CD4-positive, alpha-beta memory T cell (primary cell): ENCODE data around the gene ETHE1. TPM values are rescaled to one million over a fixed set of nuclear protein-coding genes. Genes with fewer than 3 reads are reported as not detected.

Experiments used
- CTCF ChIA-PET: fragments of 350-600 bp; sonication (Branson Sonifier 250); formaldehyde crosslinking; loops from one replicate; lab custom pipeline; 2021; ENCODE audit warnings: inconsistent platforms; ENCODE audit not compliant: partially characterized antibody; lab: Charles Lee
- POLR2A ChIA-PET: fragments of 350-600 bp; sonication (Branson Sonifier 250); formaldehyde crosslinking; loops from one replicate; lab custom pipeline; 2021; ENCODE audit not compliant: partially characterized antibody; lab: Charles Lee
- DNase-seq, 5 donors: peaks; one replicate each; pipeline versions ENCODE4 v3.0.0 to v3.0.0-alpha.2; 2020 to 2022; ENCODE audit warnings: mixed read lengths in 1 of 5
- H3K27ac ChIP-seq: one replicate; pipeline ENCODE4 v1.7.0; 2013; ENCODE audit warnings: low read depth, low read length
- H3K27me3 ChIP-seq: 2 replicates; pipeline ENCODE4 v1.7.0; 2013; ENCODE audit warnings: mild to moderate bottlenecking, low read length, moderate library complexity; ENCODE audit not compliant: insufficient read depth
- H3K36me3 ChIP-seq: 2 replicates; pipeline ENCODE4 v1.7.0; 2013; ENCODE audit warnings: mild to moderate bottlenecking, low read length, moderate library complexity; ENCODE audit not compliant: insufficient read depth
- H3K4me1 ChIP-seq: 2 replicates; pipeline ENCODE4 v1.7.0; 2013; ENCODE audit warnings: mild to moderate bottlenecking, low read length, moderate library complexity; ENCODE audit not compliant: insufficient read depth
- H3K4me3 ChIP-seq, 2 donors: one replicate each; pipeline ENCODE4 v1.7.0; 2013; ENCODE audit warnings: low read length in 2 of 2, mild to moderate bottlenecking in 1 of 2
- H3K9me3 ChIP-seq, 2 donors: one replicate each; pipeline ENCODE4 v1.7.0; 2013; ENCODE audit warnings: low read length in 2 of 2, control low read depth in 1 of 2; ENCODE audit not compliant: control insufficient read depth in 1 of 2
- H3K27ac Mint-ChIP-seq, 7 donors: one replicate each; pipeline ENCODE4 v1.8.0; 2020 to 2021; ENCODE audit warnings: mixed read lengths in 7 of 7, mild to moderate bottlenecking in 6 of 7, inconsistent platforms in 3 of 7, moderate library complexity in 3 of 7
- H3K27me3 Mint-ChIP-seq, 2 donors: one replicate each; pipeline ENCODE4 v1.8.0; 2020 to 2021; ENCODE audit warnings: mixed read lengths in 2 of 2
- H3K36me3 Mint-ChIP-seq, 2 donors: one replicate each; pipeline ENCODE4 v1.8.0; 2020 to 2021; ENCODE audit warnings: mixed read lengths in 2 of 2, inconsistent platforms in 1 of 2, mild to moderate bottlenecking in 1 of 2
- H3K4me1 Mint-ChIP-seq, 4 donors: one replicate each; pipeline ENCODE4 v1.8.0; 2020 to 2021; ENCODE audit warnings: mixed read lengths in 4 of 4, mild to moderate bottlenecking in 1 of 4
- H3K4me3 Mint-ChIP-seq, 8 donors: one replicate each; pipeline ENCODE4 v1.8.0; 2020 to 2021; ENCODE audit warnings: mixed read lengths in 8 of 8, mild to moderate bottlenecking in 7 of 8, moderate library complexity in 6 of 8, inconsistent platforms in 3 of 8
- H3K9me3 Mint-ChIP-seq, 8 donors: one replicate each; pipeline ENCODE4 v1.8.0; 2020 to 2021; ENCODE audit warnings: mixed read lengths in 8 of 8, mild to moderate bottlenecking in 5 of 8, inconsistent platforms in 3 of 8, moderate library complexity in 1 of 8
- intact Hi-C: fragments of 100-400 bp; cut with micrococcal nuclease; formaldehyde crosslinking; loops from one replicate; pipeline ENCODE4 v1.15.1; 2023
- polyA plus RNA-seq, 2 donors: library from polyadenylated mRNA; unstranded; fragments of 300-500 nt; fragmentation: Illumina TruSeq; gene quantifications; one replicate each; pipeline ENCODE4 v1.2.3, GENCODE V29; 2021
- total RNA-seq, 2 experiments: library from RNA; stranded (reverse); gene quantifications; one replicate each; pipeline ENCODE4 v1.2.3, GENCODE V29; 2021

The ETHE1 gene
- total and polyA plus RNA-seq, 4 experiments from 2014 or later, result 23.9 to 80.7 (median 54.1) TPM

- H3K4me3 Mint-ChIP-seq, result no peak overlapping the region
These were observed 47.8 kb downstream of the ETHE1 start for GRCh38 chr19:43479226-43479625.

GRCh38 chr19:43478323-43478722 lies 48.7 kb downstream of the ETHE1 start:
- ChIA-PET CTCF (interaction anchor here (1.0 kb wide), 1 partner anchor 46 kb away, joined by 3 read pairs; no protein-coding TSS in a partner anchor), POLR2A (interaction anchor here (0.6 to 2.2 kb wide), 3 partner anchors 15 to 101 kb away, joined by 3 to 8 read pairs (median 7); partner anchors contain the start of gene PHLDB3)
- intact Hi-C loops, result loop anchor here (5.0 kb wide), 1 partner anchor 41 kb away; no protein-coding TSS in a partner anchor
- H3K9me3 ChIP-seq, result no peaks in the 10 kb centered on the region
- H3K4me1 Mint-ChIP-seq, result peaks cover 10 to 23% (median 12%) of the 10 kb centered on the region in 4 donors
- H3K9me3 Mint-ChIP-seq, result peaks cover 0 to 2% (median 0%) of the 10 kb centered on the region in 8 donors
- peaks cover 12 to 15% of the 10 kb centered on the region in 2 donors for H3K36me3 Mint-ChIP-seq
- H3K27me3 Mint-ChIP-seq, result no peaks in the 10 kb centered on the region
- no peak for DNase-seq
- no peak overlapping the region for H3K4me3 Mint-ChIP-seq
- no peak overlapping the region for H3K4me3 ChIP-seq
- no peak overlapping the region for H3K27ac ChIP-seq
- H3K4me1 ChIP-seq, result peaks cover 9% of the 10 kb centered on the region
- H3K27ac Mint-ChIP-seq, result peak overlapping the region in 5 of 7 donors; percentile 37 to 92 (median 70)
- no peaks in the 10 kb centered on the region for H3K27me3 ChIP-seq
- H3K36me3 ChIP-seq, result no peaks in the 10 kb centered on the region

More at GRCh38 chr19:43479226-43479625, 47.8 kb downstream of the ETHE1 start:
- no peaks in the 10 kb centered on the region for H3K9me3 ChIP-seq
- Mint-ChIP-seq H3K36me3 (peaks cover 12 to 15% of the 10 kb centered on the region in 2 donors), H3K27me3 (no peaks in the 10 kb centered on the region), H3K4me1 (peaks cover 6 to 17% (median 11%) of the 10 kb centered on the region in 4 donors), H3K27ac (peak overlapping the region in 2 of 7 donors; percentile 57 to 85), H3K9me3 (peaks cover 0 to 2% (median 0%) of the 10 kb centered on the region in 8 donors)
- peaks cover 9% of the 10 kb centered on the region for H3K4me1 ChIP-seq
- no peak overlapping the region for H3K27ac ChIP-seq
- H3K4me3 ChIP-seq, result no peak overlapping the region
- H3K27me3 ChIP-seq, result no peaks in the 10 kb centered on the region
- no peaks in the 10 kb centered on the region for H3K36me3 ChIP-seq
- DNase-seq, result no peak
- POLR2A ChIA-PET, result interaction anchor here (0.7 to 2.2 kb wide), 4 partner anchors 10 to 40 kb away, joined by 3 to 8 read pairs (median 4); partner anchors contain the start of gene PHLDB3
- intact Hi-C loops, result loop anchor here (5.0 kb wide), 1 partner anchor 42 kb away; no protein-coding TSS in a partner anchor
- CTCF ChIA-PET, result interaction anchor here (1.5 kb wide), 1 partner anchor 47 kb away, joined by 6 read pairs; no protein-coding TSS in a partner anchor

- DNase-seq, result no peak
- POLR2A ChIA-PET, result interaction anchor here (0.6 to 4.9 kb wide), 4 partner anchors 13 to 65 kb away, joined by 4 to 56 read pairs (median 4); no protein-coding TSS in a partner anchor
- Histone ChIP-seq H3K36me3 (no peaks in the 10 kb centered on the region), H3K4me1 (peaks cover 9% of the 10 kb centered on the region), H3K4me3 (no peak overlapping the region), H3K27me3 (no peaks in the 10 kb centered on the region), H3K27ac (no peak overlapping the region), H3K9me3 (no peaks in the 10 kb centered on the region)
- Mint-ChIP-seq H3K27ac (peak overlapping the region; percentile 36 to 100 (median 95)), H3K9me3 (peaks cover 0 to 2% (median 0%) of the 10 kb centered on the region in 8 donors), H3K36me3 (peaks cover 9 to 13% of the 10 kb centered on the region in 2 donors), H3K4me3 (peak overlapping the region in 1 of 8 donors; percentile 56), H3K4me1 (peaks cover 10 to 27% (median 14%) of the 10 kb centered on the region in 4 donors), H3K27me3 (no peaks in the 10 kb centered on the region)
- CTCF ChIA-PET, result interaction anchor here (1.1 to 5.0 kb wide), 3 partner anchors 13 to 192 kb away, joined by 3 to 17 read pairs (median 3); no protein-coding TSS in a partner anchor
- intact Hi-C loops, result loop anchor here (5.0 kb wide), 1 partner anchor 39 kb away; no protein-coding TSS in a partner anchor
These were observed 50.4 kb downstream of the ETHE1 start for GRCh38 chr19:43476606-43477005.

- CTCF ChIA-PET, result interaction anchor here (1.1 to 5.0 kb wide), 5 partner anchors 12 to 193 kb away, joined by 3 to 17 read pairs (median 8); partner anchors contain the start of gene PHLDB3
- H3K4me1 ChIP-seq, result peaks cover 18% of the 10 kb centered on the region
- no peaks in the 10 kb centered on the region for H3K27me3 ChIP-seq
- H3K9me3 ChIP-seq, result no peaks in the 10 kb centered on the region
- peak; percentile 94 to 97 (median 95) for DNase-seq
- Mint-ChIP-seq H3K9me3 (peaks cover 0 to 2% (median 0%) of the 10 kb centered on the region in 8 donors), H3K36me3 (peaks cover 6 to 8% of the 10 kb centered on the region in 2 donors), H3K27ac (peak overlapping the region; percentile 80 to 100 (median 99)), H3K4me1 (peaks cover 12 to 31% (median 19%) of the 10 kb centered on the region in 4 donors), H3K27me3 (no peaks in the 10 kb centered on the region), H3K4me3 (peak overlapping the region; percentile 77 to 90 (median 86))
- no peaks in the 10 kb centered on the region for H3K36me3 ChIP-seq
- peak overlapping the region; percentile 58 for H3K27ac ChIP-seq
- H3K4me3 ChIP-seq, result peak overlapping the region; percentile 26 to 53
- POLR2A ChIA-PET, result interaction anchor here (1.8 to 4.9 kb wide), 3 partner anchors 12 to 36 kb away, joined by 6 to 56 read pairs (median 6); no protein-coding TSS in a partner anchor
- intact Hi-C loops, result loop anchor here (1.0 to 5.0 kb wide), 4 partner anchors 12 to 44 kb away; partner anchors contain the start of gene PHLDB3
These were observed 51.9 kb downstream of the ETHE1 start for GRCh38 chr19:43474986-43475705.

- Mint-ChIP-seq H3K4me3 (peak overlapping the region in 7 of 8 donors; percentile 59 to 87 (median 79)), H3K27me3 (no peaks in the 10 kb centered on the region), H3K9me3 (peaks cover 0 to 2% (median 0%) of the 10 kb centered on the region in 8 donors), H3K27ac (peak overlapping the region; percentile 80 to 100 (median 99)), H3K4me1 (peaks cover 15 to 38% (median 24%) of the 10 kb centered on the region in 4 donors), H3K36me3 (peaks cover 6 to 8% of the 10 kb centered on the region in 2 donors)
- Histone ChIP-seq H3K27me3 (no peaks in the 10 kb centered on the region), H3K4me3 (no peak overlapping the region), H3K9me3 (no peaks in the 10 kb centered on the region), H3K4me1 (peaks cover 24% of the 10 kb centered on the region), H3K36me3 (no peaks in the 10 kb centered on the region), H3K27ac (peak overlapping the region; percentile 58)
- POLR2A ChIA-PET, result interaction anchor here (0.7 to 4.9 kb wide), 4 partner anchors 11 to 35 kb away, joined by 4 to 56 read pairs (median 6); partner anchors contain the start of gene PHLDB3
- intact Hi-C loops, result no loop called here
- CTCF ChIA-PET, result interaction anchor here (1.1 to 5.0 kb wide), 4 partner anchors 11 to 46 kb away, joined by 4 to 17 read pairs (median 9); partner anchors contain the start of gene PHLDB3
- DNase-seq, result no peak
These were observed 52.5 kb downstream of the ETHE1 start for GRCh38 chr19:43474487-43474886.

- Mint-ChIP-seq H3K27me3 (no peaks in the 10 kb centered on the region), H3K36me3 (peaks cover 3 to 4% of the 10 kb centered on the region in 2 donors), H3K9me3 (peaks cover 0 to 2% (median 0%) of the 10 kb centered on the region in 8 donors), H3K27ac (peak overlapping the region in 5 of 7 donors; percentile 35 to 97 (median 90)), H3K4me3 (no peak overlapping the region), H3K4me1 (peaks cover 32 to 64% (median 48%) of the 10 kb centered on the region in 4 donors)
- Histone ChIP-seq H3K4me1 (peaks cover 48% of the 10 kb centered on the region), H3K27me3 (no peaks in the 10 kb centered on the region), H3K27ac (no peak overlapping the region), H3K9me3 (no peaks in the 10 kb centered on the region), H3K4me3 (no peak overlapping the region), H3K36me3 (no peaks in the 10 kb centered on the region)
- ChIA-PET CTCF (interaction anchor here (0.7 kb wide), 2 partner anchors 293 to 1706 kb away, joined by 4 to 5 read pairs; no protein-coding TSS in a partner anchor), POLR2A (interaction anchor here (1.4 kb wide), 1 partner anchor 24 kb away, joined by 4 read pairs; no protein-coding TSS in a partner anchor)
- DNase-seq, result no peak
- intact Hi-C loops, result no loop called here
These were observed 55.9 kb downstream of the ETHE1 start for GRCh38 chr19:43471091-43471490.
